GM12801 (cell line): ENCODE measurements around the gene APBA2.

Experiments
- CTCF ChIP-seq: IDR thresholded peaks from one replicate; pipeline ENCODE4 v1.5.1; 2011; ENCODE audit warnings: control low read depth; ENCODE audit not compliant: insufficient read length; ENCODE audit errors: extremely low read depth

The APBA2 gene

GRCh38 chr15:28986108-28986507 lies 100.3 kb downstream of the APBA2 start:
- TF ChIP-seq CTCF, result no peak

GRCh38 chr15:28986726-28987125 lies 101.0 kb downstream of the APBA2 start:
- no peak for TF ChIP-seq CTCF

- TF ChIP-seq CTCF, result no peak
These were observed 101.6 kb downstream of the APBA2 start for GRCh38 chr15:28987337-28987736.

- TF ChIP-seq CTCF, result no peak
These were observed 103.6 kb downstream of the APBA2 start for GRCh38 chr15:28989239-28989830.

GRCh38 chr15:28989896-28990295 lies 104.1 kb downstream of the APBA2 start:
- no peak for TF ChIP-seq CTCF

GRCh38 chr15:28990390-28990789 lies 104.6 kb downstream of the APBA2 start:
- TF ChIP-seq CTCF, result no peak

- TF ChIP-seq CTCF, result no peak
These were observed 105.7 kb downstream of the APBA2 start for GRCh38 chr15:28991236-28992171.
